ENCODE results near the gene ERRFI1. TPM values are rescaled to one million over a fixed set of nuclear protein-coding genes. Genes with fewer than 3 reads are reported as not detected.
"Not testable (repeated sequence)": the region's sequence is repeated elsewhere in the genome, so short reads cannot be mapped to it uniquely, and the experiment has no call there.

The ERRFI1 gene, protein sequence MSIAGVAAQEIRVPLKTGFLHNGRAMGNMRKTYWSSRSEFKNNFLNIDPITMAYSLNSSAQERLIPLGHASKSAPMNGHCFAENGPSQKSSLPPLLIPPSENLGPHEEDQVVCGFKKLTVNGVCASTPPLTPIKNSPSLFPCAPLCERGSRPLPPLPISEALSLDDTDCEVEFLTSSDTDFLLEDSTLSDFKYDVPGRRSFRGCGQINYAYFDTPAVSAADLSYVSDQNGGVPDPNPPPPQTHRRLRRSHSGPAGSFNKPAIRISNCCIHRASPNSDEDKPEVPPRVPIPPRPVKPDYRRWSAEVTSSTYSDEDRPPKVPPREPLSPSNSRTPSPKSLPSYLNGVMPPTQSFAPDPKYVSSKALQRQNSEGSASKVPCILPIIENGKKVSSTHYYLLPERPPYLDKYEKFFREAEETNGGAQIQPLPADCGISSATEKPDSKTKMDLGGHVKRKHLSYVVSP
- total RNA-seq, result 2.0 TPM in 2 replicates

GRCh38 chr1:8026153-8026975, at the start of gene ERRFI1:
TSS of gene ERRFI1 (minus strand) at chr1:8026309. CDS start at chr1:8015619, 10,690 bp downstream.
- H3K9me3 Mint-ChIP-seq, result no peaks in the 10 kb centered on the region
- H3K4me1 Mint-ChIP-seq, result peaks cover 10% of the 10 kb centered on the region
- intact Hi-C loops (cut with micrococcal nuclease), result loop anchor here (1.0 kb wide), 2 partner anchors 44 to 292 kb away; partner anchors contain the start of gene SLC45A1
- H3K36me3 Mint-ChIP-seq (ENCODE audit: low read depth), result no peaks in the 10 kb centered on the region
- H3K4me3 Mint-ChIP-seq, result peak within 1 kb of the TSS; percentile 89
- DNase-seq, result peak; percentile 97
- peak within 1 kb of the TSS; percentile 76 for H3K27ac Mint-ChIP-seq
- H3K27me3 Mint-ChIP-seq, result peaks cover 63% of the 10 kb centered on the region

- Mint-ChIP-seq H3K36me3 (ENCODE audit: low read depth) (no peaks in the 10 kb centered on the region), H3K9me3 (no peaks in the 10 kb centered on the region), H3K4me1 (peaks cover 3% of the 10 kb centered on the region), H3K27me3 (peaks cover 12% of the 10 kb centered on the region), H3K4me3 (no peak overlapping the region), H3K27ac (no peak overlapping the region)
- intact Hi-C loops (cut with micrococcal nuclease), result no loop called here
- DNase-seq, result no peak
Measured at GRCh38 chr1:8075511-8076051, 49.5 kb upstream of the ERRFI1 start.

DNA sequence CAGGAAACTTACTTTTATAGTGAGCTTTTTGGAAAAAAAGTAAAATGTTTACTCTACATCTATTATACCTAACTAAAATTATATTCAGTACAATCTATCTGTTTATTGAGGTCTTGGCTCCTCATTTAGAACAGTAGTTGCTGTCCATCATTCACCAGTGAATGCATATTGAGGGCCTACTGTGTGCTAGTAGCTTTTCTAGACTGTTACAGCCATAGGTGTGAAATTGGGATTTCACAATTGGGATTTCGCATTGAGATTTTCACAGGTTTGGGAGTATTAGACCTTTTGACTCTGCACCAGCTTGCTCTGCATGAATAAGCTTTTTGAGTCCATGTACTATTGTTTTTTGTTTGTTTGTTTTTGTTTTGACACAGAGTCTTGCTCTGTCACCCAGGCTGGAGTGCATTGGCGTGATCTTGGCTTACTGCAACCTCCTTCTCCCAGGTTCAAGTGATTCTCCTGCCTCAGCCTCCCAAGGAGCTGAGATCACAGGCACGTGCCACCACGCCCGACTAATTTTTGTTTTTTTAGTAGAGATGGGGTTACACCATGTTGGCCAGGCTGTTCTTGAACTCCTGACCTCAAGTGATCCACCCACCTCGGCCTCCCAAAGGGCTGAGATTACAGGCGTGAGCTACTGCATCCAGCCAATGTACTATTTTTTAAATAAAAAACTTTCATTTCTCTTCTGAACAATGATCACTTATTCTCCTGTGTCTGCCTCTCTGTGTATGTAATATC, 47.2 kb upstream of the ERRFI1 start:
- Mint-ChIP-seq H3K9me3 (peaks cover 3% of the 10 kb centered on the region), H3K36me3 (ENCODE audit: low read depth) (no peaks in the 10 kb centered on the region), H3K4me3 (no peak overlapping the region), H3K4me1 (peaks cover 3% of the 10 kb centered on the region), H3K27me3 (peaks cover 15% of the 10 kb centered on the region), H3K27ac (no peak overlapping the region)
- DNase-seq, result no peak
- intact Hi-C loops (cut with micrococcal nuclease), result no loop called here

GRCh38 chr1:8070381-8070811, 44.3 kb upstream of the ERRFI1 start:
- no peak overlapping the region for H3K27ac Mint-ChIP-seq
- DNase-seq, result no peak
- no peaks in the 10 kb centered on the region for H3K36me3 Mint-ChIP-seq (ENCODE audit: low read depth)
- peaks cover 3% of the 10 kb centered on the region for H3K9me3 Mint-ChIP-seq
- no peaks in the 10 kb centered on the region for H3K4me1 Mint-ChIP-seq
- intact Hi-C loops (cut with micrococcal nuclease), result no loop called here
- H3K27me3 Mint-ChIP-seq, result peaks cover 15% of the 10 kb centered on the region
- H3K4me3 Mint-ChIP-seq, result no peak overlapping the region

GRCh38 chr1:8069614-8070320, 43.7 kb upstream of the ERRFI1 start:
- H3K4me3 Mint-ChIP-seq; H3K9me3 Mint-ChIP-seq; DNase-seq; H3K36me3 Mint-ChIP-seq (ENCODE audit: low read depth); intact Hi-C loops (cut with micrococcal nuclease); H3K27ac Mint-ChIP-seq; H3K4me1 Mint-ChIP-seq: not testable (repeated sequence)
- peaks cover 17% of the 10 kb centered on the region for H3K27me3 Mint-ChIP-seq

DNA sequence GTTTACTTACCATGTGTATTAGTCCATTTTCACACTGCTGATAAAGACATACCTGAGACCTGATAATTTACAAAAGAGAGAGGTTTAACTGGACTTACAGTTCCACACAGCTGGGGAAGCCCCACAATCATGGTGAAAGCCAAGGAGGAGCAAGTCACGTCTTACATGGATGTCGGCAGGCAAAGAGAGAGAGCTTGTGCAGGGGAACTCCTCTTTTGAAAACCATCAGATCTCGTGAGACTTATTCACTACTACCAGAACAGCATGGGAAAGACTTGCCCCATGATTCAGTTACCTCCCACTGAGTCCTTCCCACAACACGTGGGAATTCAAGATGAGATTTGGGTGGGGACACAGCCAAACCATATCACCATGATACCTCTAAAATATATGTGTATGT, 39.3 kb upstream of the ERRFI1 start:
- H3K27me3 Mint-ChIP-seq, result peaks cover 12% of the 10 kb centered on the region
- no peaks in the 10 kb centered on the region for H3K36me3 Mint-ChIP-seq (ENCODE audit: low read depth)
- no peak for DNase-seq
- no peaks in the 10 kb centered on the region for H3K4me1 Mint-ChIP-seq
- H3K9me3 Mint-ChIP-seq, result peaks cover 3% of the 10 kb centered on the region
- no peak overlapping the region for H3K4me3 Mint-ChIP-seq
- no peak overlapping the region for H3K27ac Mint-ChIP-seq
- intact Hi-C loops (cut with micrococcal nuclease), result no loop called here

DNA sequence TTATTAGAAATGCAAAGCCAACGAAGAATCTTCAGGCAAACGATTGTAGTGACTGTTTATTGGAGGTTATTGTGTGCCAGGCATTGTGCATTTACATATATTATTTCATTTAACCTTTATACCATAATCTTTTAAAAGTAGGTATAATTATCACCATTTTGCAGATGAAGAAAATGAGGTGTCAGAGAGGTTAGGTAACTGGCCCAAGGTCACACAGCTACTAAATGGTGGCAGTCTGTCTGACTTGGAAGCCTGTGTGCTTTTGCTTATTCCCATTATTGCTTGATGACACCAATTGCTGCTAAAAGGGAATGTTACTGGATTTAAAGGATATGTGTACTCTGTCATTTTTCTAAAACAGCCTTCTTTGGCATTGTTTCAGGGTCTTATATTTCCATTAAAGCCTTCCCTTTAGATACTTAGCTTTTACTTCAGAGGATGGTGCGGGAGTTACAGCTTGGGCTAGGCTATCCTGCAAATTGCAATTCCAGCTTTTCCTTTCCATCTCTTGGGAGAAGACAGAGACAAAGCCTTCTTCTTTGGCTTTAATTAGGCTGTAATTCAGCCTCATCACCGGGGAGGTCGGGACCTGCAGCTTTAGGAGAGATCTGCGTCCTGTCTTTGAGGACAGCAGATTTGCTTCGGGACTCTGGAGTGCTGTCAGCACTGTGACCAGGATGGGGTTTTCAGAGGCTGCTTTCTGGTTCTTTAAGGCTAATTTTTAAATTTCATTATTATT, 37.4 kb upstream of the ERRFI1 start:
- Mint-ChIP-seq H3K27ac (no peak overlapping the region), H3K4me1 (no peaks in the 10 kb centered on the region), H3K27me3 (peaks cover 14% of the 10 kb centered on the region), H3K36me3 (ENCODE audit: low read depth) (no peaks in the 10 kb centered on the region), H3K4me3 (no peak overlapping the region), H3K9me3 (no peaks in the 10 kb centered on the region)
- intact Hi-C loops (cut with micrococcal nuclease), result no loop called here
- no peak for DNase-seq

- H3K27me3 Mint-ChIP-seq, result peaks cover 14% of the 10 kb centered on the region
- intact Hi-C loops (cut with micrococcal nuclease), result no loop called here
- no peak for DNase-seq
- no peaks in the 10 kb centered on the region for H3K9me3 Mint-ChIP-seq
- H3K27ac Mint-ChIP-seq, result no peak overlapping the region
- no peaks in the 10 kb centered on the region for H3K4me1 Mint-ChIP-seq
- H3K4me3 Mint-ChIP-seq, result no peak overlapping the region
- no peaks in the 10 kb centered on the region for H3K36me3 Mint-ChIP-seq (ENCODE audit: low read depth)
Measured at GRCh38 chr1:8062861-8063260, 36.8 kb upstream of the ERRFI1 start.

DNA sequence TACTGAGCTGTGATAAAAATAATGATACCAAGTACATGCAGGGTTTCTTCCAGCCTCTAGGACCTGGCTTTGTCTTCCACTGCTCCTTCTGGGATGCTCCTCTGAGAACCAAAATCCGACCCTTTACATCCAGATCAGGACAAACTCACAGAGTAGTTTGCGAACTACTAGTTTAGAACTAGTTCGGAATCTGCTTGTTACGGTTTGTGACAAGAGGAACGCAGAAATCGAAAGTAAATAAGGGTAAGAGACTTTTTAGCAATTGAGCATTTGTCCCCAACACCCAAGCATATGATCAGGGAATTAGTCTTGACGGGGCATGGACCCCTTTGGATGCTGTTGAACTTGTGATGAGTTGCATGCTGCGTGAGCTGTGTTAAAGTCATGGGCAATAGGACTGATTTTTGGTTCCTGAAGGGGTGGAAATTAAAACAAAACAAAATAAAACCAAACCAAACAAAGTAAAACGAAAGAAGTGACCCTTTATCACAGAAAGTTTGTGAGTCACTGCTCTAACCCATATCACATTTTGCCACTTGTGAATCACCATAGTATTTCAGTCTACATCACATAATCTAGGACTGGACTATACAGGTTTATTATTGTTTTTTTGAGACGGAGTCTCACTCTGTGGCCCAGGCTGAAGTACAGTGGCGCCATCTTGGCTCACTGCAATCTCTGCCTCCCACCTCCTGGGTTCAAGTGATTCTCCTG, 35.7 kb upstream of the ERRFI1 start:
- Mint-ChIP-seq H3K4me1 (no peaks in the 10 kb centered on the region), H3K9me3 (no peaks in the 10 kb centered on the region), H3K27ac (no peak overlapping the region), H3K27me3 (peaks cover 16% of the 10 kb centered on the region), H3K4me3 (no peak overlapping the region), H3K36me3 (ENCODE audit: low read depth) (no peaks in the 10 kb centered on the region)
- intact Hi-C loops (cut with micrococcal nuclease), result no loop called here
- DNase-seq, result no peak

DNA sequence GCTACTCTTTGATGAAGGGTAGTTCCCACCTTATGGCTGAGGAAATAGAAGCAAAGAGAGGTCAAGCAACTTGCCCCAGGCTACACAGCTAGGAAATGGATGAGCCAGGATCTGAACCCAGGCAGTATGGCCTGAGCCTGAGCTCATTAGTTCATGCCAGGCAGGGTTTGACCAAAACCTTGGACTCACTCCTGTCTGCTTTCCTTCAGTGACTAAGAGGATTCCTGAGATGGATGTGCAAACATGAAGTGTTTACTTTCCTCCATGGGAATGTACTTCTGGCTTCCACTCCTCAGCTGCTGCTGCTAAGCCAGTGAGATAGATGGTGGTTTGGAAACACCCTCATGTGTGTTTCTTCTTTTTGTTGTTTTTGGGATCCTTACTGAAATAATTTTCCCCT, 35.1 kb upstream of the ERRFI1 start:
- no peak for DNase-seq
- Mint-ChIP-seq H3K27me3 (peaks cover 14% of the 10 kb centered on the region), H3K27ac (no peak overlapping the region), H3K4me3 (no peak overlapping the region), H3K9me3 (no peaks in the 10 kb centered on the region), H3K36me3 (ENCODE audit: low read depth) (no peaks in the 10 kb centered on the region), H3K4me1 (no peaks in the 10 kb centered on the region)
- intact Hi-C loops (cut with micrococcal nuclease), result no loop called here

GRCh38 chr1:8059161-8059622, 33.1 kb upstream of the ERRFI1 start:
- no peaks in the 10 kb centered on the region for H3K9me3 Mint-ChIP-seq
- no peak for DNase-seq
- H3K36me3 Mint-ChIP-seq (ENCODE audit: low read depth), result no peaks in the 10 kb centered on the region
- H3K4me1 Mint-ChIP-seq, result no peaks in the 10 kb centered on the region
- intact Hi-C loops (cut with micrococcal nuclease), result no loop called here
- H3K4me3 Mint-ChIP-seq, result no peak overlapping the region
- peaks cover 9% of the 10 kb centered on the region for H3K27me3 Mint-ChIP-seq
- no peak overlapping the region for H3K27ac Mint-ChIP-seq

DNA sequence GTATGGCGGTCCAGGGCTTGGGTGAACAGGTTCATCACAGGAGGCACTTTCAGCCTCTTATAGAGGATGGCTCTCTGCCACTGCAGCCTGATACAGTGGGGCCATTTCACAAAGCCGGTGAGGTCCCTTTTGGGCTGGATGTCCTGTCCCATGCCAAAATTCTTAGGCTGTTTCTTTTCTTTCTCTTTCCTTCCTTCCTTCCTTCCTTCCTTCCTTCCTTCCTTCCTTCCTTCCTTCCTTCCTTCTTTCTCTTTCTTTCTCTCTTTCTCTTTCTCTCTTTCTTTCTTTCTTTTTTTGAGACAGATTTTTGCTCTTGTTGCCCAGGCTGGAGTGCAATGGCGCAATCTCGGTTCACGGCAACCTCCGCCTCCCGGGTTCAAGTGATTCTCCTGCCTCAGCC, 31.7 kb upstream of the ERRFI1 start:
- intact Hi-C loops (cut with micrococcal nuclease); H3K27me3 Mint-ChIP-seq; H3K4me3 Mint-ChIP-seq; DNase-seq; H3K36me3 Mint-ChIP-seq (ENCODE audit: low read depth); H3K9me3 Mint-ChIP-seq; H3K4me1 Mint-ChIP-seq; H3K27ac Mint-ChIP-seq: not testable (repeated sequence)

Measured in activated CD4-positive, alpha-beta T cell treated with anti-CD3 and anti-CD28 coated beads, Interleukin-2, amount 10 ng/mL, durations not matched to agents 24 days and 14 days (primary cell).